H9 (cell line): Measurements from ENCODE around the gene LINS1. TPM values are rescaled to one million over a fixed set of nuclear protein-coding genes. Genes with fewer than 3 reads are reported as not detected.

Experiments
- DNase-seq: peaks from one replicate; pipeline ENCODE4 v3.0.0-alpha.2; 2017
- H2AFZ ChIP-seq: one replicate; pipeline ENCODE4 v1.6.1; 2013; ENCODE audit warnings: mild to moderate bottlenecking, low read length, control low read depth, moderate library complexity
- H2AK5ac ChIP-seq: 2 replicates; pipeline ENCODE4 v1.6.1; 2013; ENCODE audit warnings: low read length, control low read depth, mixed read lengths; ENCODE audit not compliant: insufficient read length
- H2BK120ac ChIP-seq: one replicate; pipeline ENCODE4 v1.6.1; 2013; ENCODE audit warnings: low read depth, mild to moderate bottlenecking, low read length, control low read depth, inconsistent platforms; ENCODE audit not compliant: poor library complexity, severe bottlenecking
- H2BK12ac ChIP-seq: 2 replicates; pipeline ENCODE4 v1.6.1; 2013; ENCODE audit warnings: low read length, control low read depth, mixed read lengths, low read depth; ENCODE audit not compliant: insufficient read length
- H2BK15ac ChIP-seq: 2 replicates; pipeline ENCODE4 v1.6.1; 2013; ENCODE audit warnings: low read depth, low read length, control low read depth
- H2BK20ac ChIP-seq: one replicate; pipeline ENCODE4 v1.6.1; 2013; ENCODE audit warnings: low read depth, mild to moderate bottlenecking, low read length, control low read depth, inconsistent platforms; ENCODE audit not compliant: poor library complexity, severe bottlenecking
- H2BK5ac ChIP-seq: 2 replicates; pipeline ENCODE4 v1.6.1; 2013; ENCODE audit warnings: low read length, control low read depth, mixed read lengths; ENCODE audit not compliant: insufficient read length
- H3K14ac ChIP-seq: 2 replicates; pipeline ENCODE4 v1.6.1; 2013; ENCODE audit warnings: low read length, control low read depth; ENCODE audit not compliant: insufficient read depth
- H3K18ac ChIP-seq: 2 replicates; pipeline ENCODE4 v1.6.1; 2013; ENCODE audit warnings: low read depth, mild to moderate bottlenecking, mixed read lengths, low read length, control low read depth; ENCODE audit not compliant: insufficient read length
- H3K23ac ChIP-seq: 2 replicates; pipeline ENCODE4 v1.6.1; 2013; ENCODE audit warnings: low read length, control low read depth, mixed read lengths, low read depth; ENCODE audit not compliant: insufficient read length
- H3K23me2 ChIP-seq: 2 replicates; pipeline ENCODE4 v1.6.1; 2013; ENCODE audit warnings: low read depth, mild to moderate bottlenecking, mixed read lengths, low read length, control low read depth; ENCODE audit not compliant: insufficient read length, poor library complexity, severe bottlenecking
- H3K27ac ChIP-seq: 2 replicates; pipeline ENCODE4 v1.5.1; 2013; ENCODE audit warnings: low read length, control low read depth, mixed read lengths, low read depth; ENCODE audit not compliant: insufficient read length
- H3K27me3 ChIP-seq: 2 replicates; pipeline ENCODE4 v1.6.1; 2013; ENCODE audit warnings: low read length, control low read depth, inconsistent platforms; ENCODE audit not compliant: insufficient read depth
- H3K4ac ChIP-seq: 2 replicates; pipeline ENCODE4 v1.6.1; 2013; ENCODE audit warnings: low read depth, mild to moderate bottlenecking, control low read depth, inconsistent platforms, low read length, moderate library complexity
- H3K4me1 ChIP-seq: 2 replicates; pipeline ENCODE4 v1.6.1; 2013; ENCODE audit warnings: low read length, control low read depth, inconsistent platforms; ENCODE audit not compliant: insufficient read depth
- H3K4me2 ChIP-seq: 2 replicates; pipeline ENCODE4 v1.6.1; 2013; ENCODE audit warnings: low read length, control low read depth, mixed read lengths; ENCODE audit not compliant: insufficient read length, insufficient read depth
- H3K56ac ChIP-seq: 2 replicates; pipeline ENCODE4 v1.6.1; 2013; ENCODE audit warnings: low read depth, mild to moderate bottlenecking, mixed read lengths, low read length, control low read depth; ENCODE audit not compliant: insufficient read length
- H3K79me1 ChIP-seq: 2 replicates; pipeline ENCODE4 v1.6.1; 2013; ENCODE audit warnings: low read depth, mild to moderate bottlenecking, moderate library complexity, low read length, control low read depth, inconsistent platforms; ENCODE audit not compliant: insufficient read depth, poor library complexity, severe bottlenecking
- H3K79me2 ChIP-seq: 2 replicates; pipeline ENCODE4 v1.6.1; 2013; ENCODE audit warnings: low read length, control low read depth, inconsistent platforms; ENCODE audit not compliant: insufficient read depth
- H3K9ac ChIP-seq: 2 replicates; pipeline ENCODE4 v1.6.1; 2013; ENCODE audit warnings: low read length, control low read depth, mixed read lengths; ENCODE audit not compliant: insufficient read length; ENCODE audit errors: extremely low read depth
- H3K9me3 ChIP-seq: one replicate; pipeline ENCODE4 v1.6.1; 2013; ENCODE audit warnings: low read depth, low read length, inconsistent platforms; ENCODE audit not compliant: control insufficient read depth
- H3T11ph ChIP-seq: one replicate; pipeline ENCODE4 v1.6.1; 2013; ENCODE audit warnings: mild to moderate bottlenecking, low read length, control low read depth, inconsistent platforms
- H4K20me1 ChIP-seq: one replicate; pipeline ENCODE4 v1.6.1; 2013; ENCODE audit not compliant: control insufficient read depth, insufficient read length, insufficient read depth
- H4K5ac ChIP-seq: 2 replicates; pipeline ENCODE4 v1.6.1; 2013; ENCODE audit warnings: low read depth, mild to moderate bottlenecking, mixed read lengths, low read length, control low read depth; ENCODE audit not compliant: insufficient read length
- H4K8ac ChIP-seq: replicated peaks from 2 replicates; pipeline ENCODE4 v1.6.1; 2013; ENCODE audit warnings: low read length, control low read depth, mixed read lengths, low read depth; ENCODE audit not compliant: insufficient read length
- H4K91ac ChIP-seq: 2 replicates; pipeline ENCODE4 v1.6.1; 2013; ENCODE audit warnings: low read depth, mild to moderate bottlenecking, moderate library complexity, mixed read lengths, low read length, control low read depth; ENCODE audit not compliant: insufficient read length
- H3K27ac Mint-ChIP-seq, 3 experiments: 2 replicates in 2 of 3; 3 replicates in 1 of 3; pipeline ENCODE4 v1.8.0; 2020 to 2021; ENCODE audit warnings: mixed read lengths in 3 of 3, mild to moderate bottlenecking in 1 of 3, moderate library complexity in 1 of 3
- H3K27me3 Mint-ChIP-seq: 2 replicates; pipeline ENCODE4 v1.8.0; 2021; ENCODE audit warnings: low read depth, mild to moderate bottlenecking, moderate library complexity, mixed read lengths
- H3K36me3 Mint-ChIP-seq, 3 experiments: 2 replicates in 2 of 3; 3 replicates in 1 of 3; pipeline ENCODE4 v1.8.0; 2020 to 2021; ENCODE audit warnings: low read depth in 3 of 3, mixed read lengths in 3 of 3; ENCODE audit not compliant: insufficient read depth in 1 of 3
- H3K4me1 Mint-ChIP-seq, 2 experiments: 2 replicates each; pipeline ENCODE4 v1.8.0; 2020; ENCODE audit warnings: mixed read lengths in 2 of 2
- H3K4me3 Mint-ChIP-seq, 2 experiments: 2 replicates in 1 of 2; 3 replicates in 1 of 2; pipeline ENCODE4 v1.8.0; 2020 to 2021; ENCODE audit warnings: mild to moderate bottlenecking in 2 of 2, mixed read lengths in 2 of 2, moderate library complexity in 1 of 2
- H3K9me3 Mint-ChIP-seq, 2 experiments: 2 replicates in 1 of 2; 3 replicates in 1 of 2; pipeline ENCODE4 v1.8.0; 2020; ENCODE audit warnings: mild to moderate bottlenecking in 2 of 2, mixed read lengths in 2 of 2, moderate library complexity in 1 of 2
- CTCF ChIP-seq: fragments of 200-600 bp; sonication (generic); conservative IDR thresholded peaks from 3 replicates; pipeline ENCODE4 v1.8.0; 2021; ENCODE audit warnings: antibody characterized with exemption, mild to moderate bottlenecking
- WGBS: extraction: QIAGEN DNeasy Blood & Tissue Kit; methylation state at CpG from one replicate; pipeline ENCODE4 v1.1.7; 2013; ENCODE audit warnings: missing lambda C conversion rate, low lambda C conversion rate, mixed read lengths; ENCODE audit not compliant: insufficient read length; ENCODE audit errors: extremely low coverage; 5-methylcytosine and 5-hydroxymethylcytosine counted together
- long read RNA-seq: library from polyadenylated mRNA; unstranded; transcript quantifications from one replicate; pipeline ENCODE4 v2.0.0, GENCODE V29; 2020
- total RNA-seq: library from RNA; stranded (reverse); gene quantifications from 2 replicates; pipeline ENCODE4 v1.2.1, GENCODE V29; 2021

The LINS1 gene
- 8.8 and 11.2 TPM in 2 replicates for total RNA-seq
- long read RNA-seq, full-length matches to known transcripts = 8 of 43 reads
- long read RNA-seq, partial matches to known transcripts = 4 of 43 reads
- long read RNA-seq, other reads (novel, unspliced or antisense) = 31 of 43 reads

- Mint-ChIP-seq H3K27ac (peak within 1 kb of the TSS; percentile 81 to 97 (median 96); a peak in 6 of 7 replicates), H3K27me3 (no peaks in the 10 kb centered on the region), H3K9me3 (no peaks in the 10 kb centered on the region), H3K36me3 (peaks cover 2 to 18% (median 9%) of the 10 kb centered on the region in 3 experiments; a peak in 5 of 7 replicates), H3K4me1 (peaks cover 5 to 8% of the 10 kb centered on the region in 2 experiments), H3K4me3 (no peak within 1 kb of the TSS)
- Histone ChIP-seq H3K23ac (no peak within 1 kb of the TSS), H4K8ac (no peak within 1 kb of the TSS), H3K9ac (peak within 1 kb of the TSS; percentile 62), H3K4ac (no peak within 1 kb of the TSS), H3K27ac (no peak within 1 kb of the TSS), H3K9me3 (no peaks in the 10 kb centered on the region), H3K23me2 (peaks cover 17% of the 10 kb centered on the region), H2BK5ac (no peak within 1 kb of the TSS), H3K4me2 (peak within 1 kb of the TSS; percentile 95), H2AK5ac (no peak within 1 kb of the TSS), H3K27me3 (no peaks in the 10 kb centered on the region), H3K4me1 (no peaks in the 10 kb centered on the region; the same call in 1 of the 2 replicates), H2BK15ac (no peak within 1 kb of the TSS), H3K79me1 (no peaks in the 10 kb centered on the region), H3K18ac (no peak within 1 kb of the TSS), H4K5ac (no peak within 1 kb of the TSS), H2AFZ (no peak within 1 kb of the TSS), H3K56ac (no peak within 1 kb of the TSS), H4K20me1 (peaks cover 3% of the 10 kb centered on the region), H4K91ac (no peak within 1 kb of the TSS), H2BK20ac (no peak within 1 kb of the TSS), H2BK120ac (no peak within 1 kb of the TSS), H3K14ac (0 out of 2 replicates have a peak within 1 kb of the TSS, but pooled peaks have one; percentile 36), H2BK12ac (no peak within 1 kb of the TSS), H3K79me2 (peaks cover 2% of the 10 kb centered on the region; the same call in 1 of the 2 replicates), H3T11ph (no peak within 1 kb of the TSS)
- peak; percentile 100 for DNase-seq
- TF ChIP-seq CTCF = no peak
- no CpG with 5 or more reads among the region's 51 CpGs for WGBS
Observed at GRCh38 chr15:100602064-100602822, at the start of gene LINS1, which contains the start of gene ASB7. TSS of gene LINS1 (minus strand) at chr15:100602184. CDS start at chr15:100580842, 21,342 bp downstream. TSS of gene ASB7 (plus strand) at chr15:100602589. CDS start at chr15:100612217, 9,628 bp downstream.
